Measurements from ENCODE around the gene TEDC2. TPM values are rescaled to one million over a fixed set of nuclear protein-coding genes. Genes with fewer than 3 reads are reported as not detected.
A peak's percentile ranks its signal among the peaks of the same experiment; 100 is the strongest.

TEDC2 gene
- total and polyA plus RNA-seq, 2 of the 8 experiments (the other 6 are each of a cell fraction or from before 2014, with no cell fraction given) = 54.6 to 55.6 TPM

DNA sequence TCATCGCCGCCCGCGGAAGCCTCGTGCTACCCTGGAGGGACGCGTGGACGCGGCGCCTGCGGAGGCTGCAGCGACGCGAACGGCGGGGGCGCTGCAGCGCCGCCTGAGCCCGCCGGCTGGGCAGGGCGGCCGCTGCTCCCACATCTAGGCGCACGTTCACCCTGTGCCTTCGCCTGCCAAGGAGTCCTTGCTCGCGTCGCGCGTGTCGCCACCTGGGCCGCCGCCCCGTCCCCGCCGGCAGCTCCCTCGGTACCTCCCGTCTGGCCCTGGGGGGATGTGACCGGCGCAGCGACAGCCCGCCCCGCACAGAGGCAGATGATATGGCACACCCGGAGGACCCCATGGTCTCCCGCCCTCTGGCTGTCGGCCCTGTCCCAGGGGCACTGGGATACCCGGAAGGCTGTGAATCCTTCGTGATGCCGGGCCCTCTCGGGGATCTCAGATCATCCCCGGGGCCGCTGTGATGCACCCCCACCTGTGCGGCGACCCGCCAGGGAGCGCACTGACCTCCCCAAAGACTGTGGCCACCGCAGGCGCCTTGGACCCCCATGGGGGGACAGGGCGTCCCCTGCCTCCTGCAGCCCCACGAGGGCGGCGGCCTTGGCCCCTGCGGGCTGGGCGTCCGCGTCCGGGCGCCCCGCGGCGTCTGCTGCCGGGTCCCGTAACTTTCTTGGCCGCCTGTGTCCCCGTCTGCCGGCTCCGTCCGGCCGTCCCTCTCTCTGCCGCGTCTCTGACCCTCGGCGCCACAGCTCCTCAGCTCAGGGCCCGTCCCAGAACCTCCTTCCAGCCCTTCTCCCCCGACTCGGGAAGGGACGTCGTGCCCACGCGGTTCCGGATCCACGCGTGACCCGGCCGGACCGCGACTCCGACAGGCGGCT lies 14.3 kb downstream of the TEDC2 start (continued):
- TF ChIP-seq SP2 (IDR thresholded peaks at IDR 0.05; ENCODE audit: low read length) (no peak), MAFK (IDR thresholded peaks at IDR 0.05; ENCODE audit: low read depth, low read length) (no peak), GABPA (IDR thresholded peaks at IDR 0.05; ENCODE audit: borderline replicate concordance, insufficient read depth, low read length) (no peak), POU5F1 (IDR thresholded peaks at IDR 0.05; ENCODE audit: low read depth, low read length) (no peak), RXRA (IDR thresholded peaks at IDR 0.05; ENCODE audit: insufficient read depth, low read depth, low read length) (no peak), RBBP5 (IDR thresholded peaks at IDR 0.05; ENCODE audit: borderline replicate concordance, low read depth, low read length) (0 out of 2 replicates have a peak, but pooled peaks have one; percentile 40), SP1 (IDR thresholded peaks at IDR 0.05; ENCODE audit: low read depth, low read length) (no peak), SP4 (IDR thresholded peaks at IDR 0.05; ENCODE audit: low read length) (no peak), CEBPB (IDR thresholded peaks at IDR 0.05; ENCODE audit: low read depth, low read length) (no peak), KDM5A (IDR thresholded peaks at IDR 0.05; ENCODE audit: low read length) (no peak)
- TF ChIP-seq, protein P1, sequence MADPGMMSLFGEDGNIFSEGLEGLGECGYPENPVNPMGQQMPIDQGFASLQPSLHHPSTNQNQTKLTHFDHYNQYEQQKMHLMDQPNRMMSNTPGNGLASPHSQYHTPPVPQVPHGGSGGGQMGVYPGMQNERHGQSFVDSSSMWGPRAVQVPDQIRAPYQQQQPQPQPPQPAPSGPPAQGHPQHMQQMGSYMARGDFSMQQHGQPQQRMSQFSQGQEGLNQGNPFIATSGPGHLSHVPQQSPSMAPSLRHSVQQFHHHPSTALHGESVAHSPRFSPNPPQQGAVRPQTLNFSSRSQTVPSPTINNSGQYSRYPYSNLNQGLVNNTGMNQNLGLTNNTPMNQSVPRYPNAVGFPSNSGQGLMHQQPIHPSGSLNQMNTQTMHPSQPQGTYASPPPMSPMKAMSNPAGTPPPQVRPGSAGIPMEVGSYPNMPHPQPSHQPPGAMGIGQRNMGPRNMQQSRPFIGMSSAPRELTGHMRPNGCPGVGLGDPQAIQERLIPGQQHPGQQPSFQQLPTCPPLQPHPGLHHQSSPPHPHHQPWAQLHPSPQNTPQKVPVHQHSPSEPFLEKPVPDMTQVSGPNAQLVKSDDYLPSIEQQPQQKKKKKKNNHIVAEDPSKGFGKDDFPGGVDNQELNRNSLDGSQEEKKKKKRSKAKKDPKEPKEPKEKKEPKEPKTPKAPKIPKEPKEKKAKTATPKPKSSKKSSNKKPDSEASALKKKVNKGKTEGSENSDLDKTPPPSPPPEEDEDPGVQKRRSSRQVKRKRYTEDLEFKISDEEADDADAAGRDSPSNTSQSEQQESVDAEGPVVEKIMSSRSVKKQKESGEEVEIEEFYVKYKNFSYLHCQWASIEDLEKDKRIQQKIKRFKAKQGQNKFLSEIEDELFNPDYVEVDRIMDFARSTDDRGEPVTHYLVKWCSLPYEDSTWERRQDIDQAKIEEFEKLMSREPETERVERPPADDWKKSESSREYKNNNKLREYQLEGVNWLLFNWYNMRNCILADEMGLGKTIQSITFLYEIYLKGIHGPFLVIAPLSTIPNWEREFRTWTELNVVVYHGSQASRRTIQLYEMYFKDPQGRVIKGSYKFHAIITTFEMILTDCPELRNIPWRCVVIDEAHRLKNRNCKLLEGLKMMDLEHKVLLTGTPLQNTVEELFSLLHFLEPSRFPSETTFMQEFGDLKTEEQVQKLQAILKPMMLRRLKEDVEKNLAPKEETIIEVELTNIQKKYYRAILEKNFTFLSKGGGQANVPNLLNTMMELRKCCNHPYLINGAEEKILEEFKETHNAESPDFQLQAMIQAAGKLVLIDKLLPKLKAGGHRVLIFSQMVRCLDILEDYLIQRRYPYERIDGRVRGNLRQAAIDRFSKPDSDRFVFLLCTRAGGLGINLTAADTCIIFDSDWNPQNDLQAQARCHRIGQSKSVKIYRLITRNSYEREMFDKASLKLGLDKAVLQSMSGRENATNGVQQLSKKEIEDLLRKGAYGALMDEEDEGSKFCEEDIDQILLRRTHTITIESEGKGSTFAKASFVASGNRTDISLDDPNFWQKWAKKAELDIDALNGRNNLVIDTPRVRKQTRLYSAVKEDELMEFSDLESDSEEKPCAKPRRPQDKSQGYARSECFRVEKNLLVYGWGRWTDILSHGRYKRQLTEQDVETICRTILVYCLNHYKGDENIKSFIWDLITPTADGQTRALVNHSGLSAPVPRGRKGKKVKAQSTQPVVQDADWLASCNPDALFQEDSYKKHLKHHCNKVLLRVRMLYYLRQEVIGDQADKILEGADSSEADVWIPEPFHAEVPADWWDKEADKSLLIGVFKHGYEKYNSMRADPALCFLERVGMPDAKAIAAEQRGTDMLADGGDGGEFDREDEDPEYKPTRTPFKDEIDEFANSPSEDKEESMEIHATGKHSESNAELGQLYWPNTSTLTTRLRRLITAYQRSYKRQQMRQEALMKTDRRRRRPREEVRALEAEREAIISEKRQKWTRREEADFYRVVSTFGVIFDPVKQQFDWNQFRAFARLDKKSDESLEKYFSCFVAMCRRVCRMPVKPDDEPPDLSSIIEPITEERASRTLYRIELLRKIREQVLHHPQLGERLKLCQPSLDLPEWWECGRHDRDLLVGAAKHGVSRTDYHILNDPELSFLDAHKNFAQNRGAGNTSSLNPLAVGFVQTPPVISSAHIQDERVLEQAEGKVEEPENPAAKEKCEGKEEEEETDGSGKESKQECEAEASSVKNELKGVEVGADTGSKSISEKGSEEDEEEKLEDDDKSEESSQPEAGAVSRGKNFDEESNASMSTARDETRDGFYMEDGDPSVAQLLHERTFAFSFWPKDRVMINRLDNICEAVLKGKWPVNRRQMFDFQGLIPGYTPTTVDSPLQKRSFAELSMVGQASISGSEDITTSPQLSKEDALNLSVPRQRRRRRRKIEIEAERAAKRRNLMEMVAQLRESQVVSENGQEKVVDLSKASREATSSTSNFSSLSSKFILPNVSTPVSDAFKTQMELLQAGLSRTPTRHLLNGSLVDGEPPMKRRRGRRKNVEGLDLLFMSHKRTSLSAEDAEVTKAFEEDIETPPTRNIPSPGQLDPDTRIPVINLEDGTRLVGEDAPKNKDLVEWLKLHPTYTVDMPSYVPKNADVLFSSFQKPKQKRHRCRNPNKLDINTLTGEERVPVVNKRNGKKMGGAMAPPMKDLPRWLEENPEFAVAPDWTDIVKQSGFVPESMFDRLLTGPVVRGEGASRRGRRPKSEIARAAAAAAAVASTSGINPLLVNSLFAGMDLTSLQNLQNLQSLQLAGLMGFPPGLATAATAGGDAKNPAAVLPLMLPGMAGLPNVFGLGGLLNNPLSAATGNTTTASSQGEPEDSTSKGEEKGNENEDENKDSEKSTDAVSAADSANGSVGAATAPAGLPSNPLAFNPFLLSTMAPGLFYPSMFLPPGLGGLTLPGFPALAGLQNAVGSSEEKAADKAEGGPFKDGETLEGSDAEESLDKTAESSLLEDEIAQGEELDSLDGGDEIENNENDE (IDR thresholded peaks at IDR 0.05; ENCODE audit: insufficient replicate concordance, low read length) = no peak
